HepG2 (cell line): Measurements from ENCODE around the gene ULBP2.

Experiments used
- KDM1A ChIP-seq: IDR thresholded peaks from 2 replicates; pipeline ENCODE4 v1.6.1; 2016; ENCODE audit warnings: missing compliant biosample characterization
- ZNF282 ChIP-seq: fragments of 450-650 bp; IDR thresholded peaks from 2 replicates; pipeline ENCODE4 v1.6.1; 2018; ENCODE audit not compliant: partially characterized antibody
- ZNF350 ChIP-seq: sonication (generic); formaldehyde crosslinking; IDR thresholded peaks from 2 replicates; pipeline ENCODE4 v1.4.0; 2020; ENCODE audit warnings: mild to moderate bottlenecking, low read depth, missing genetic modification reagents, borderline replicate concordance
- ZNF792 ChIP-seq: IDR thresholded peaks from 2 replicates; pipeline ENCODE4 v1.6.1; 2016

- TF ChIP-seq ZNF350 (no peak), ZNF792 (CRISPR knock-in tag) (no peak), KDM1A (CRISPR knock-in tag) (no peak), ZNF282 (no peak)
These were observed 6.8 kb downstream of the ULBP2 start for GRCh38 chr6:149948616-149949015.
